ENCODE data around the gene EPN3.

DNA sequence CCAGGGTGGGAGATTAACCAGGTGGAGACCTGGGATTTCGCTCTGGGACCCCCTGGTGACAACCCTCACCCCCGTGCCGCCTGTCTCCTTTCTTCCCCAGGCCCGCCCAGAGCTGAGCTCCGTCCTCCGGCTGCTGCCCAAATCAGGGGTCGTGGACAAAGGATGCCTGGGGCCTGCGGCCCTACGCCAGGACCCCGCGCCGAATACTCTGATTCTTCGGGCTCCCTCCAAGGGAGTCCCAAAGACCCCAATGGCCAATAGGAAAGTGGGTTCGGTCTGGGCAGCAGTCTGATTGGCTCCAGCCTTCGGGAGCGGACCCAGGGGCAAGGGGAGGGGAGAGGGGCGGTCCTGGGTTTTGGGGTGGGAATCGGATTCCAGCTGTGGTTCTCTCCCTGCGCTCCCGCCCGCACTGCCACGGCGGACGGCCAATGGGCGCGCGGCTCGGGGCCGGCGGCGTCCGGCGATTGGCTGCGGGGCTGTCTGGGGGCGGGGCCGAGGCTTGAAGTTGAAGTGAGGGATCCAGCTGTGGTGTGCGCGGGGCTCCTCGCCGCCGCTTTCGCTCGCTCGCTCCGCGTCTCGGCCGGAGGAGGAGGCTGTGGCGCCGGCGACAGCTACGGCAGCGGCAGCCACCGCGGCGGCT lies 27.8 kb downstream of the EPN3 start, which contains the start of gene CACNA1G:
- TF ChIP-seq, protein P1, sequence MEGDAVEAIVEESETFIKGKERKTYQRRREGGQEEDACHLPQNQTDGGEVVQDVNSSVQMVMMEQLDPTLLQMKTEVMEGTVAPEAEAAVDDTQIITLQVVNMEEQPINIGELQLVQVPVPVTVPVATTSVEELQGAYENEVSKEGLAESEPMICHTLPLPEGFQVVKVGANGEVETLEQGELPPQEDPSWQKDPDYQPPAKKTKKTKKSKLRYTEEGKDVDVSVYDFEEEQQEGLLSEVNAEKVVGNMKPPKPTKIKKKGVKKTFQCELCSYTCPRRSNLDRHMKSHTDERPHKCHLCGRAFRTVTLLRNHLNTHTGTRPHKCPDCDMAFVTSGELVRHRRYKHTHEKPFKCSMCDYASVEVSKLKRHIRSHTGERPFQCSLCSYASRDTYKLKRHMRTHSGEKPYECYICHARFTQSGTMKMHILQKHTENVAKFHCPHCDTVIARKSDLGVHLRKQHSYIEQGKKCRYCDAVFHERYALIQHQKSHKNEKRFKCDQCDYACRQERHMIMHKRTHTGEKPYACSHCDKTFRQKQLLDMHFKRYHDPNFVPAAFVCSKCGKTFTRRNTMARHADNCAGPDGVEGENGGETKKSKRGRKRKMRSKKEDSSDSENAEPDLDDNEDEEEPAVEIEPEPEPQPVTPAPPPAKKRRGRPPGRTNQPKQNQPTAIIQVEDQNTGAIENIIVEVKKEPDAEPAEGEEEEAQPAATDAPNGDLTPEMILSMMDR (IDR thresholded peaks at IDR 0.05): no peak
- no peak for TF ChIP-seq EP300 (IDR thresholded peaks at IDR 0.05)
